ENCODE data around the gene SNAP29.
A peak's percentile ranks its signal among the peaks of the same experiment; 100 is the strongest.
"Not testable (repeated sequence)": the region's sequence is repeated elsewhere in the genome, so short reads cannot be mapped to it uniquely, and the experiment has no call there.

Gene SNAP29

GRCh38 chr22:20867179-20868024, 8.6 kb downstream of the SNAP29 start:
- no peak for DNase-seq

- DNase-seq, result no peak
Observed at GRCh38 chr22:20868025-20868962, 9.5 kb downstream of the SNAP29 start.

- DNase-seq, result no peak
Observed at GRCh38 chr22:20869234-20869633, 10.4 kb downstream of the SNAP29 start.

- DNase-seq, result no peak
Observed at GRCh38 chr22:20873214-20873613, 14.4 kb downstream of the SNAP29 start.

GRCh38 chr22:20875296-20875695, 16.5 kb downstream of the SNAP29 start:
- no peak for DNase-seq

GRCh38 chr22:20877715-20878114, 18.9 kb downstream of the SNAP29 start:
- no peak for DNase-seq

- no peak for DNase-seq
Observed at GRCh38 chr22:20881231-20881630, 22.4 kb downstream of the SNAP29 start.

GRCh38 chr22:20881869-20882815, 23.3 kb downstream of the SNAP29 start:
- no peak for DNase-seq

GRCh38 chr22:20882855-20883254, 24.0 kb downstream of the SNAP29 start:
- no peak for DNase-seq

- no peak for DNase-seq
Observed at GRCh38 chr22:20884454-20884853, 25.6 kb downstream of the SNAP29 start.

GRCh38 chr22:20885017-20885556, 26.3 kb downstream of the SNAP29 start:
- no peak for DNase-seq

- peak in 1 of 2 experiments; percentile 61 for DNase-seq
Observed at GRCh38 chr22:20885557-20886323, 26.9 kb downstream of the SNAP29 start.

GRCh38 chr22:20887375-20887774, 28.6 kb downstream of the SNAP29 start:
- no peak for DNase-seq

- no peak for DNase-seq
Observed at GRCh38 chr22:20889025-20889704, 30.4 kb downstream of the SNAP29 start.

- DNase-seq, result no peak
Observed at GRCh38 chr22:20889904-20890540, 31.2 kb downstream of the SNAP29 start.

- no peak for DNase-seq
Observed at GRCh38 chr22:20890975-20891374, 32.2 kb downstream of the SNAP29 start.

- DNase-seq, result not testable (repeated sequence)
Observed at GRCh38 chr22:20897737-20898136, 38.9 kb downstream of the SNAP29 start.

GRCh38 chr22:20899827-20900423, 41.1 kb downstream of the SNAP29 start:
- no peak for DNase-seq

- not testable (repeated sequence) for DNase-seq
Observed at GRCh38 chr22:20901093-20902033, 42.6 kb downstream of the SNAP29 start.

Data from SW 1271 (cell line).